ENCODE measurements around the gene NSUN4. TPM values are rescaled to one million over a fixed set of nuclear protein-coding genes. Genes with fewer than 3 reads are reported as not detected.

NSUN4 gene
- total and polyA plus RNA-seq, 9 of the 15 experiments (the other 6 are each of a cell fraction or from before 2014, with no cell fraction given): 33.4 to 60.2 (median 46.3) TPM

- TF ChIP-seq, protein P1, sequence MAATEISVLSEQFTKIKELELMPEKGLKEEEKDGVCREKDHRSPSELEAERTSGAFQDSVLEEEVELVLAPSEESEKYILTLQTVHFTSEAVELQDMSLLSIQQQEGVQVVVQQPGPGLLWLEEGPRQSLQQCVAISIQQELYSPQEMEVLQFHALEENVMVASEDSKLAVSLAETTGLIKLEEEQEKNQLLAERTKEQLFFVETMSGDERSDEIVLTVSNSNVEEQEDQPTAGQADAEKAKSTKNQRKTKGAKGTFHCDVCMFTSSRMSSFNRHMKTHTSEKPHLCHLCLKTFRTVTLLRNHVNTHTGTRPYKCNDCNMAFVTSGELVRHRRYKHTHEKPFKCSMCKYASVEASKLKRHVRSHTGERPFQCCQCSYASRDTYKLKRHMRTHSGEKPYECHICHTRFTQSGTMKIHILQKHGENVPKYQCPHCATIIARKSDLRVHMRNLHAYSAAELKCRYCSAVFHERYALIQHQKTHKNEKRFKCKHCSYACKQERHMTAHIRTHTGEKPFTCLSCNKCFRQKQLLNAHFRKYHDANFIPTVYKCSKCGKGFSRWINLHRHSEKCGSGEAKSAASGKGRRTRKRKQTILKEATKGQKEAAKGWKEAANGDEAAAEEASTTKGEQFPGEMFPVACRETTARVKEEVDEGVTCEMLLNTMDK (IDR thresholded peaks at IDR 0.05; ENCODE audit: borderline replicate concordance, insufficient read depth, low read depth, low read length, poor library complexity, severe bottlenecking): peak; percentile 42
- peak; percentile 62 for TF ChIP-seq E2F3 (CRISPR knock-in tag; IDR thresholded peaks at IDR 0.05)
- TF ChIP-seq EGR1 (conservative IDR thresholded peaks at IDR 0.05): peak; percentile 30; the same call in 1 of the 2 replicates
- no peak for TF ChIP-seq BCL6 (CRISPR knock-in tag; IDR thresholded peaks at IDR 0.05)
- TF ChIP-seq ZNF699 (CRISPR knock-in tag; IDR thresholded peaks at IDR 0.05; ENCODE audit: insufficient replicate concordance): no peak
- TF ChIP-seq, protein P2, sequence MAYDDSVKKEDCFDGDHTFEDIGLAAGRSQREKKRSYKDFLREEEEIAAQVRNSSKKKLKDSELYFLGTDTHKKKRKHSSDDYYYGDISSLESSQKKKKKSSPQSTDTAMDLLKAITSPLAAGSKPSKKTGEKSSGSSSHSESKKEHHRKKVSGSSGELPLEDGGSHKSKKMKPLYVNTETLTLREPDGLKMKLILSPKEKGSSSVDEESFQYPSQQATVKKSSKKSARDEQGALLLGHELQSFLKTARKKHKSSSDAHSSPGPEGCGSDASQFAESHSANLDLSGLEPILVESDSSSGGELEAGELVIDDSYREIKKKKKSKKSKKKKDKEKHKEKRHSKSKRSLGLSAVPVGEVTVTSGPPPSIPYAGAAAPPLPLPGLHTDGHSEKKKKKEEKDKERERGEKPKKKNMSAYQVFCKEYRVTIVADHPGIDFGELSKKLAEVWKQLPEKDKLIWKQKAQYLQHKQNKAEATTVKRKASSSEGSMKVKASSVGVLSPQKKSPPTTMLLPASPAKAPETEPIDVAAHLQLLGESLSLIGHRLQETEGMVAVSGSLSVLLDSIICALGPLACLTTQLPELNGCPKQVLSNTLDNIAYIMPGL (CRISPR knock-in tag; IDR thresholded peaks at IDR 0.05): peak; percentile 70; the same call in 1 of the 2 replicates
- TF ChIP-seq BDP1 (IDR thresholded peaks at IDR 0.05; ENCODE audit: insufficient read depth, insufficient read length): no peak
- TF ChIP-seq, protein P3, sequence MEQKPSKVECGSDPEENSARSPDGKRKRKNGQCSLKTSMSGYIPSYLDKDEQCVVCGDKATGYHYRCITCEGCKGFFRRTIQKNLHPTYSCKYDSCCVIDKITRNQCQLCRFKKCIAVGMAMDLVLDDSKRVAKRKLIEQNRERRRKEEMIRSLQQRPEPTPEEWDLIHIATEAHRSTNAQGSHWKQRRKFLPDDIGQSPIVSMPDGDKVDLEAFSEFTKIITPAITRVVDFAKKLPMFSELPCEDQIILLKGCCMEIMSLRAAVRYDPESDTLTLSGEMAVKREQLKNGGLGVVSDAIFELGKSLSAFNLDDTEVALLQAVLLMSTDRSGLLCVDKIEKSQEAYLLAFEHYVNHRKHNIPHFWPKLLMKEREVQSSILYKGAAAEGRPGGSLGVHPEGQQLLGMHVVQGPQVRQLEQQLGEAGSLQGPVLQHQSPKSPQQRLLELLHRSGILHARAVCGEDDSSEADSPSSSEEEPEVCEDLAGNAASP (IDR thresholded peaks at IDR 0.05): no peak
- TF ChIP-seq GTF2B (IDR thresholded peaks at IDR 0.05; ENCODE audit: extremely low read depth, insufficient read length): peak; percentile 56
- peak; percentile 94 for TF ChIP-seq BHLHE40 (IDR thresholded peaks at IDR 0.05; ENCODE audit: low read length)
- no peak for TF ChIP-seq NFYB (IDR thresholded peaks at IDR 0.05; ENCODE audit: extremely low read depth, insufficient read length)
- TF ChIP-seq, protein P4, sequence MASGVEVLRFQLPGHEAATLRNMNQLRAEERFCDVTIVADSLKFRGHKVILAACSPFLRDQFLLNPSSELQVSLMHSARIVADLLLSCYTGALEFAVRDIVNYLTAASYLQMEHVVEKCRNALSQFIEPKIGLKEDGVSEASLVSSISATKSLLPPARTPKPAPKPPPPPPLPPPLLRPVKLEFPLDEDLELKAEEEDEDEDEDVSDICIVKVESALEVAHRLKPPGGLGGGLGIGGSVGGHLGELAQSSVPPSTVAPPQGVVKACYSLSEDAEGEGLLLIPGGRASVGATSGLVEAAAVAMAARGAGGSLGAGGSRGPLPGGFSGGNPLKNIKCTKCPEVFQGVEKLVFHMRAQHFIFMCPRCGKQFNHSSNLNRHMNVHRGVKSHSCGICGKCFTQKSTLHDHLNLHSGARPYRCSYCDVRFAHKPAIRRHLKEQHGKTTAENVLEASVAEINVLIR (CRISPR knock-in tag; IDR thresholded peaks at IDR 0.05): peak; percentile 18; the same call in 1 of the 2 replicates
- TF ChIP-seq GATAD2B (IDR thresholded peaks at IDR 0.05; ENCODE audit: borderline replicate concordance): no peak; the same call in 1 of the 2 replicates
- TF ChIP-seq SMAD3 (CRISPR knock-in tag; conservative IDR thresholded peaks at IDR 0.05): peak; percentile 77
- peak; percentile 93 for TF ChIP-seq HDAC8 (tag; IDR thresholded peaks at IDR 0.05)
- peak; percentile 99 for TF ChIP-seq MBD2 (IDR thresholded peaks at IDR 0.05; ENCODE audit: borderline replicate concordance, low read depth)
- TF ChIP-seq KDM4B (IDR thresholded peaks at IDR 0.05; ENCODE audit: borderline replicate concordance in 2 of 2, low read depth in 1 of 2): no peak
- TF ChIP-seq POLR2G (IDR thresholded peaks at IDR 0.05; ENCODE audit: low read depth, low read length): peak; percentile 96
Observed at GRCh38 chr1:46303038-46303871, 37.4 kb upstream of the NSUN4 start, which contains the start of the genes LRRC41 and UQCRH (continued).
